B cell (primary cell): ENCODE data around the gene TRAF4. TPM values are rescaled to one million over a fixed set of nuclear protein-coding genes. Genes with fewer than 3 reads are reported as not detected.

Experiments used
- ATAC-seq: fragments of 200-7000 bp; cut with Tn5 transposase; one replicate; pipeline ENCODE4 v1.10.0; 2021; ENCODE audit warnings: low read depth, mild to moderate bottlenecking, moderate number of reproducible peaks, moderate library complexity
- CTCF ChIA-PET: fragments of 350-600 bp; sonication (Branson Sonifier 250); formaldehyde crosslinking; loops from one replicate; lab custom pipeline; 2021; ENCODE audit warnings: antibody characterized with exemption, inconsistent platforms; lab: Charles Lee
- POLR2A ChIA-PET: fragments of 350-600 bp; sonication (Branson Sonifier 250); formaldehyde crosslinking; loops from one replicate; lab custom pipeline; 2021; ENCODE audit warnings: antibody characterized with exemption; lab: Charles Lee
- DNase-seq: peaks from one replicate; pipeline ENCODE4 v3.0.0; 2013
- H2AFZ ChIP-seq: 2 replicates; pipeline ENCODE4 v1.6.1; 2012; ENCODE audit warnings: mild to moderate bottlenecking, low read depth, low read length; ENCODE audit not compliant: insufficient read depth, poor library complexity, severe bottlenecking
- H3K27ac ChIP-seq, 2 donors: 1 replicate in 1 of 2; 2 replicates in 1 of 2; pipeline ENCODE4 v1.5.1; 2012 to 2013; ENCODE audit warnings: low read length in 2 of 2, mild to moderate bottlenecking in 2 of 2, moderate library complexity in 1 of 2
- H3K27me3 ChIP-seq, 4 experiments: fragments of 200-600 bp in 1 of 4; sonication (generic) in 1 of 4; replicated peaks in 1 of 4; 1 replicate in 2 of 4; 2 replicates in 2 of 4; pipeline versions ENCODE4 v1.6.1 to v1.7.0; 2013 to 2016; ENCODE audit warnings: low read length in 3 of 4, mild to moderate bottlenecking in 2 of 4, mixed read lengths in 1 of 4, moderate library complexity in 1 of 4; ENCODE audit not compliant: insufficient read depth in 4 of 4, control insufficient read depth in 3 of 4; ENCODE audit errors: control extremely low read depth in 1 of 4
- H3K36me3 ChIP-seq, 2 experiments: replicated peaks in 1 of 2; 1 replicate in 1 of 2; 2 replicates in 1 of 2; pipeline versions ENCODE4 v1.6.1 to v1.7.1; 2013; ENCODE audit warnings: low read length in 1 of 2; ENCODE audit not compliant: insufficient read depth in 2 of 2, control insufficient read depth in 1 of 2; ENCODE audit errors: control extremely low read depth in 1 of 2, extremely low read depth in 1 of 2
- H3K4me1 ChIP-seq, 2 donors: fragments of 200-600 bp in 1 of 2; sonication (generic) in 1 of 2; 1 replicate in 1 of 2; 2 replicates in 1 of 2; pipeline versions ENCODE4 v1.5.1 to v1.6.1; 2013 to 2017; ENCODE audit warnings: low read length in 2 of 2; ENCODE audit not compliant: control insufficient read depth in 2 of 2, insufficient read depth in 2 of 2
- H3K4me2 ChIP-seq: replicated peaks from 2 replicates; pipeline ENCODE3; 2012; ENCODE audit warnings: mild to moderate bottlenecking, low read depth, low read length; ENCODE audit not compliant: poor library complexity, severe bottlenecking
- H3K4me3 ChIP-seq, 5 experiments: fragments of 200-600 bp in 1 of 5; sonication (generic) in 1 of 5; 1 replicate in 3 of 5; 2 replicates in 2 of 5; pipeline versions ENCODE4 v1.5.1 to v1.7.0; 2011 to 2016; ENCODE audit warnings: low read length in 4 of 5, mild to moderate bottlenecking in 4 of 5, low read depth in 2 of 5, control low read depth in 1 of 5, moderate library complexity in 1 of 5; ENCODE audit not compliant: insufficient read depth in 1 of 5; ENCODE audit errors: control extremely low read depth in 1 of 5, extremely low read depth in 1 of 5
- H3K79me2 ChIP-seq: fragments of 200-600 bp; sonication (generic); one replicate; pipeline ENCODE4 v1.6.0; 2016; ENCODE audit warnings: low read length; ENCODE audit not compliant: control insufficient read depth, insufficient read depth
- H3K9ac ChIP-seq: fragments of 200-600 bp; sonication (generic); 2 replicates; pipeline ENCODE4 v1.6.1; 2017; ENCODE audit warnings: mild to moderate bottlenecking, low read length, moderate library complexity
- H3K9me3 ChIP-seq, 3 donors: one replicate each; pipeline versions ENCODE4 v1.6.1 to v1.7.1; 2013; ENCODE audit warnings: low read length in 2 of 3; ENCODE audit not compliant: control insufficient read depth in 2 of 3, insufficient read depth in 1 of 3; ENCODE audit errors: control extremely low read depth in 1 of 3
- H4K20me1 ChIP-seq: 2 replicates; pipeline ENCODE4 v1.6.0; 2012; ENCODE audit warnings: mild to moderate bottlenecking, low read length; ENCODE audit not compliant: insufficient read depth, control insufficient read depth, poor library complexity, severe bottlenecking
- H3K27ac Mint-ChIP-seq: one replicate; pipeline ENCODE4 v1.8.0; 2021; ENCODE audit warnings: mixed read lengths
- H3K27me3 Mint-ChIP-seq: one replicate; pipeline ENCODE4 v1.8.0; 2021; ENCODE audit warnings: mixed read lengths
- H3K4me1 Mint-ChIP-seq: one replicate; pipeline ENCODE4 v1.8.0; 2021; ENCODE audit warnings: mixed read lengths
- H3K4me3 Mint-ChIP-seq: one replicate; pipeline ENCODE4 v1.8.0; 2021; ENCODE audit warnings: mixed read lengths
- H3K9me3 Mint-ChIP-seq: one replicate; pipeline ENCODE4 v1.8.0; 2022; ENCODE audit warnings: mixed read lengths; ENCODE audit not compliant: insufficient read depth
- EZH2 ChIP-seq: IDR thresholded peaks from 2 replicates; pipeline ENCODE4 v1.6.1; 2012; ENCODE audit warnings: borderline replicate concordance, low read depth, mild to moderate bottlenecking, moderate library complexity, low read length; ENCODE audit not compliant: insufficient read depth, poor library complexity, severe bottlenecking
- WGBS: methylation state at CpG from one replicate; pipeline ENCODE4 v1.1.5; 2013; ENCODE audit warnings: missing lambda C conversion rate; ENCODE audit not compliant: insufficient coverage; 5-methylcytosine and 5-hydroxymethylcytosine counted together
- intact Hi-C: fragments of 100-400 bp; cut with micrococcal nuclease; formaldehyde crosslinking; loops from one replicate; pipeline ENCODE4 v1.10.0; 2022
- polyA plus RNA-seq: library from polyadenylated mRNA; depleted of rRNA; stranded (reverse); fragments of >200 nt; gene quantifications from 2 replicates; pipeline ENCODE4 v1.2.3, GENCODE V29; 2012
- total RNA-seq, 2 donors: library from RNA; stranded (reverse); fragments of 120-200 nt in 1 of 2; gene quantifications; 1 replicate in 1 of 2; 2 replicates in 1 of 2; pipeline versions ENCODE4 v1.2.3 to v1.2.4, GENCODE V29; 2013 to 2022
- TF ChIP-seq, protein P1 (sequence below): fragments of 200-600 bp; IDR thresholded peaks from one replicate; pipeline ENCODE4 v1.8.0; 2022; ENCODE audit warnings: antibody characterized with exemption, mild to moderate bottlenecking

Gene TRAF4
- total and polyA plus RNA-seq, 2 donors (not counting 1 experiment from before 2014, with no cell fraction given): 226 to 683 TPM

DNA sequence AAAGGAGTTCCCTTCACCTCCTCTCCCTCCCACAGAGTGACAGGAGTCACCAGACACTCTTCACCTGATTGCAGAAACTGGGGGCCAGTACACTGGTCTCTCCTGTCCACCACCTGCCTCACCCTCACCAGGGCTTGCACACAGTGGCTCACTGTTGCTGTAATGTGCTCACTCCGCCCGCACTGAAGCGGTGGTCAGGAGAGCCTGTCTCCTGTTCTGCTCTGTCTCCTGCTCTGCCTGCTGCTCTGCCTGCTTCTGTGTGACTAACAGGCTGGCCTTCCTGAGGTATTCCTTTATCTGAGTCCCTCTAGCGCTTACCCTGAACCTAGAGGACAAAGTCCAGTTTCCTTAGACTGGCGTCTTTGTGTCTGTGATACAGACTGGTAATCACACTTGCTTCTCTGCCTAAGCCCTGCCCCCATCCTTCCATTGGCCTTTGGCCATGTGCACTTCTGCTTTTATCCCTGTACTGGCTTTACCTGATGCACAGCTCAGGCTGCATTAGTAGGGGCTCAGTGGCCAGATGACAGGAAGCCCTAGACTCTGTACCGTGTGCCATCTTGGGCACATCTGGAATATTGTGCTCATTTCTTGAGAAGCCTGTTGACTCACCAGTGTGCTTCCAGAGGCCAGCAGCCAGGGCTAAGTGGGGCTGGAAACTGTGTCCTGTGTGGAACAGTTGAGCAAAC, 45.4 kb upstream of the TRAF4 start:
- WGBS: 95% methylated on average over 6 of the region's 6 CpGs
- Mint-ChIP-seq H3K4me1 (no peaks in the 10 kb centered on the region), H3K27me3 (no peaks in the 10 kb centered on the region), H3K27ac (peak overlapping the region; percentile 23), H3K9me3 (no peaks in the 10 kb centered on the region), H3K4me3 (no peak overlapping the region)
- no peaks in the 10 kb centered on the region for H3K4me1 ChIP-seq
- no peak for DNase-seq
- H3K4me2 ChIP-seq: no peak overlapping the region
- no peaks in the 10 kb centered on the region for H3K9me3 ChIP-seq
- H3K79me2 ChIP-seq: no peaks in the 10 kb centered on the region
- CTCF ChIA-PET: no interaction called here
- ATAC-seq: no peak
- H3K36me3 ChIP-seq: peaks cover 12 to 96% of the 10 kb centered on the region in 2 experiments
- intact Hi-C loops: no loop called here
- no peak overlapping the region for H3K4me3 ChIP-seq
- TF ChIP-seq, protein P1, sequence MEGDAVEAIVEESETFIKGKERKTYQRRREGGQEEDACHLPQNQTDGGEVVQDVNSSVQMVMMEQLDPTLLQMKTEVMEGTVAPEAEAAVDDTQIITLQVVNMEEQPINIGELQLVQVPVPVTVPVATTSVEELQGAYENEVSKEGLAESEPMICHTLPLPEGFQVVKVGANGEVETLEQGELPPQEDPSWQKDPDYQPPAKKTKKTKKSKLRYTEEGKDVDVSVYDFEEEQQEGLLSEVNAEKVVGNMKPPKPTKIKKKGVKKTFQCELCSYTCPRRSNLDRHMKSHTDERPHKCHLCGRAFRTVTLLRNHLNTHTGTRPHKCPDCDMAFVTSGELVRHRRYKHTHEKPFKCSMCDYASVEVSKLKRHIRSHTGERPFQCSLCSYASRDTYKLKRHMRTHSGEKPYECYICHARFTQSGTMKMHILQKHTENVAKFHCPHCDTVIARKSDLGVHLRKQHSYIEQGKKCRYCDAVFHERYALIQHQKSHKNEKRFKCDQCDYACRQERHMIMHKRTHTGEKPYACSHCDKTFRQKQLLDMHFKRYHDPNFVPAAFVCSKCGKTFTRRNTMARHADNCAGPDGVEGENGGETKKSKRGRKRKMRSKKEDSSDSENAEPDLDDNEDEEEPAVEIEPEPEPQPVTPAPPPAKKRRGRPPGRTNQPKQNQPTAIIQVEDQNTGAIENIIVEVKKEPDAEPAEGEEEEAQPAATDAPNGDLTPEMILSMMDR: no peak
- TF ChIP-seq EZH2: no peak
- POLR2A ChIA-PET: no interaction called here
- no peak overlapping the region for H3K9ac ChIP-seq
- H2AFZ ChIP-seq: no peak overlapping the region
- no peaks in the 10 kb centered on the region for H4K20me1 ChIP-seq
- no peaks in the 10 kb centered on the region for H3K27me3 ChIP-seq
- H3K27ac ChIP-seq: no peak overlapping the region

DNA sequence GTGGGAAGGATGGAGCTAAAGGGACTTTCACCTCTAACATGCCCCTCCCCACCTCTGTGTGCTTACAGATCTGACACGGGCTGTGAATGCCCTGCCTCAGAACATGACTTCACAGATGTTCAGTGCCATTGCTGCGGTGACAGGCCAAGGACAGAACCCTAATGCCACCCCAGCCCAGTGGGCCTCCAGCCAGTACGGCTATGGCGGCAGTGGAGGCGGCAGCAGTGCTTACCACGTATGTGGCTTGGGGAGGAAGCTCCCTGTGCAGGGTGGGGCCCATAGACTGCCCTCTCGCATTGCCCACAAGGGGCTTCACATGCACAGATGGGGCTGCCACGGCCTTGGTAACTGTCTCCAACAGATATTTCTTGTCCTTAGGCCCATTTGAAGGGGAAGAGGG, 43.5 kb upstream of the TRAF4 start:
- intact Hi-C loops: no loop called here
- H3K4me3 ChIP-seq: no peak overlapping the region
- Mint-ChIP-seq H3K9me3 (no peaks in the 10 kb centered on the region), H3K27me3 (no peaks in the 10 kb centered on the region), H3K4me3 (no peak overlapping the region), H3K4me1 (no peaks in the 10 kb centered on the region), H3K27ac (no peak overlapping the region)
- DNase-seq (no peak), ATAC-seq (no peak)
- H3K36me3 ChIP-seq: peaks cover 4 to 85% of the 10 kb centered on the region in 2 experiments
- H2AFZ ChIP-seq: no peak overlapping the region
- 94% methylated on average over 7 of the region's 8 CpGs for WGBS
- no peaks in the 10 kb centered on the region for H3K79me2 ChIP-seq
- CTCF ChIA-PET: no interaction called here
- H3K4me2 ChIP-seq: no peak overlapping the region
- TF ChIP-seq, protein P1: no peak
- TF ChIP-seq EZH2: no peak
- no peak overlapping the region for H3K27ac ChIP-seq
- no peaks in the 10 kb centered on the region for H3K9me3 ChIP-seq
- H3K4me1 ChIP-seq: no peaks in the 10 kb centered on the region
- no peaks in the 10 kb centered on the region for H3K27me3 ChIP-seq
- H3K9ac ChIP-seq: no peak overlapping the region
- POLR2A ChIA-PET: no interaction called here
- no peaks in the 10 kb centered on the region for H4K20me1 ChIP-seq
